Common myeloid progenitor, CD34-positive (primary cell): ENCODE measurements around the gene MGAM2.

Experiments
- CTCF ChIA-PET: fragments of 350-600 bp; sonication (Branson Sonifier 250); formaldehyde crosslinking; loops from one replicate; lab custom pipeline; 2021; ENCODE audit warnings: antibody characterized with exemption; lab: Charles Lee
- POLR2A ChIA-PET: fragments of 350-600 bp; sonication (Branson Sonifier 250); formaldehyde crosslinking; loops from one replicate; lab custom pipeline; 2021; ENCODE audit warnings: antibody characterized with exemption; lab: Charles Lee
- DNase-seq, 3 donors: peaks; one replicate each; pipeline versions ENCODE4 v3.0.0 to v3.0.0-alpha.2; 2013
- H3K27ac ChIP-seq, 2 experiments: 1 replicate in 1 of 2; 2 replicates in 1 of 2; pipeline ENCODE4 v1.7.0; 2013; ENCODE audit warnings: inconsistent platforms in 2 of 2, low read length in 2 of 2, mild to moderate bottlenecking in 2 of 2, low read depth in 1 of 2, moderate library complexity in 1 of 2; ENCODE audit not compliant: severe bottlenecking in 2 of 2, insufficient read depth in 1 of 2, poor library complexity in 1 of 2
- H3K27me3 ChIP-seq, 5 experiments: replicated peaks in 2 of 5; 1 replicate in 3 of 5; 2 replicates in 2 of 5; pipeline versions ENCODE4 v1.6.1 to v1.7.0; 2013; ENCODE audit warnings: low read length in 4 of 5, mild to moderate bottlenecking in 2 of 5, moderate library complexity in 2 of 5, inconsistent platforms in 1 of 5; ENCODE audit not compliant: insufficient read depth in 5 of 5, control insufficient read depth in 4 of 5
- H3K36me3 ChIP-seq, 4 experiments: 1 replicate in 2 of 4; 2 replicates in 2 of 4; pipeline versions ENCODE4 v1.6.1 to v1.7.0; 2013; ENCODE audit warnings: low read length in 3 of 4, control low read depth in 1 of 4, mild to moderate bottlenecking in 1 of 4; ENCODE audit not compliant: control insufficient read depth in 4 of 4, insufficient read depth in 4 of 4
- H3K4me1 ChIP-seq, 4 experiments: 1 replicate in 3 of 4; 2 replicates in 1 of 4; pipeline versions ENCODE4 v1.6.1 to v1.7.1; 2013; ENCODE audit warnings: low read length in 3 of 4, mild to moderate bottlenecking in 3 of 4, control low read depth in 1 of 4, inconsistent platforms in 1 of 4, moderate library complexity in 1 of 4; ENCODE audit not compliant: control insufficient read depth in 4 of 4, insufficient read depth in 4 of 4; ENCODE audit errors: control extremely low read depth in 1 of 4
- H3K4me3 ChIP-seq, 7 experiments: 1 replicate in 4 of 7; 2 replicates in 3 of 7; pipeline versions ENCODE4 v1.5.1 to v1.7.0; 2013; ENCODE audit warnings: mild to moderate bottlenecking in 7 of 7, low read length in 6 of 7, moderate library complexity in 6 of 7, inconsistent platforms in 2 of 7, low read depth in 2 of 7, control low read depth in 1 of 7; ENCODE audit not compliant: insufficient read depth in 4 of 7, control insufficient read depth in 1 of 7; ENCODE audit errors: extremely low read depth in 1 of 7
- H3K9me3 ChIP-seq, 5 experiments: 1 replicate in 4 of 5; 2 replicates in 1 of 5; pipeline versions ENCODE4 v1.6.1 to v1.7.1; 2013; ENCODE audit warnings: low read length in 4 of 5, mild to moderate bottlenecking in 2 of 5, inconsistent platforms in 1 of 5, low read depth in 1 of 5, moderate library complexity in 1 of 5; ENCODE audit not compliant: control insufficient read depth in 4 of 5, insufficient read depth in 2 of 5; ENCODE audit errors: control extremely low read depth in 1 of 5
- WGBS: methylation state at CpG from one replicate; pipeline ENCODE4 v1.1.5; 2013; ENCODE audit not compliant: insufficient coverage; 5-methylcytosine and 5-hydroxymethylcytosine counted together

Gene MGAM2

GRCh38 chr7:142257958-142258357 is 146.4 kb downstream of the MGAM2 start, which contains the start of gene PRSS58:
PRSS58 (minus strand) TSS chr7:142258058; CDS start chr7:142257707, 351 bp downstream.
- POLR2A ChIA-PET, result no interaction called here
- 100% methylated on average over 1 of the region's 1 CpG for WGBS
- CTCF ChIA-PET, result no interaction called here

DNA sequence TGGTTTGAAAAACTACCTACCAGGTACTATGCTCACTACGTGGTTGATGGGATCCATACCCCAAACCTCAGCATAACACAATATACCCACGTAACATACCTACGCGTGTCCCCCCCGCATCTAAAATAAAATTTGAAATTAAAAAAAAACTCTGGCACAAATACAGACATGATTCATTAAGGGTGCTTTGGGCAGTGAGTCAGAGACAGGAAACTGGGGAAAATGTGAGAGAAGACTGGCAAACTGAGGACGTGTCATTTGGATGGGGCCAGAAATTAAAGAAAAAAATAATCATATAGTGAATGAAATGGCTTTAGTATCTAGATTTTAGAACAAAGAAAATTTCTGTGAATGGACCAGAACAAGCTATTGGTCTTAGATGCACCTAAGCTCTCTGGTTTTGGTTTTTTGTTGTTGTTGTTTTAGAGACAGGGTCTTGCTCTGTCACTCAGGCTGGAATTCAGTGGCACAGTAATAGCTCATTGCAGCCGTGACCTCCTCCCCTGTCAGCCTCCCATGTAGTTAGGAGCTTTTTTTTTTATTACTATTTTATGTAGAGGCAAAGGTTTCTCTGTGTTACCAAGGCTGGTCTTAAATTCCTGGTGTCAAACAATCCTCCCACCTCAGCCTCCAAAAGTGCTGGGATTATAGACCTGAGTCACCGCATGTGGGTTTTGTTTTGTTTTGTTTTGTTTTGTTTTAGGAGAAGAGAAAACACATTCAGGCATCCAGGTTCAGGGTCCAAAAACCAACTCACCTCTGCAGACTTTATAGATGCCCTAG is 152.3 kb downstream of the MGAM2 start:
- ChIA-PET POLR2A (interaction anchor here (0.6 kb wide), 1 partner anchor 11 kb away, joined by 7 read pairs; no protein-coding TSS in a partner anchor), CTCF (no interaction called here)
- H3K27me3 ChIP-seq, result peaks cover 0 to 4% (median 0%) of the 10 kb centered on the region in 5 experiments
- WGBS, result 40% methylated on average over 1 of the region's 8 CpGs
- H3K4me1 ChIP-seq, result no peaks in the 10 kb centered on the region
- H3K27ac ChIP-seq, result no peak overlapping the region
- no peaks in the 10 kb centered on the region for H3K9me3 ChIP-seq
- DNase-seq, result no peak
- H3K36me3 ChIP-seq, result no peaks in the 10 kb centered on the region
- H3K4me3 ChIP-seq, result no peak overlapping the region

More at GRCh38 chr7:142257958-142258357, 146.4 kb downstream of the MGAM2 start, which contains the start of gene PRSS58:
- no peaks in the 10 kb centered on the region for H3K27me3 ChIP-seq
- H3K4me1 ChIP-seq, result no peaks in the 10 kb centered on the region
- H3K4me3 ChIP-seq, result no peak within 1 kb of the TSS
- no peaks in the 10 kb centered on the region for H3K36me3 ChIP-seq
- no peaks in the 10 kb centered on the region for H3K9me3 ChIP-seq
- DNase-seq, result no peak
- no peak within 1 kb of the TSS for H3K27ac ChIP-seq
